ENCODE data around the gene SLC39A13. TPM values are rescaled to one million over a fixed set of nuclear protein-coding genes. Genes with fewer than 3 reads are reported as not detected.
A peak's percentile ranks its signal among the peaks of the same experiment; 100 is the strongest.

Gene SLC39A13
- total RNA-seq, 1 donor from 2014 or later, result 72.8 TPM

DNA sequence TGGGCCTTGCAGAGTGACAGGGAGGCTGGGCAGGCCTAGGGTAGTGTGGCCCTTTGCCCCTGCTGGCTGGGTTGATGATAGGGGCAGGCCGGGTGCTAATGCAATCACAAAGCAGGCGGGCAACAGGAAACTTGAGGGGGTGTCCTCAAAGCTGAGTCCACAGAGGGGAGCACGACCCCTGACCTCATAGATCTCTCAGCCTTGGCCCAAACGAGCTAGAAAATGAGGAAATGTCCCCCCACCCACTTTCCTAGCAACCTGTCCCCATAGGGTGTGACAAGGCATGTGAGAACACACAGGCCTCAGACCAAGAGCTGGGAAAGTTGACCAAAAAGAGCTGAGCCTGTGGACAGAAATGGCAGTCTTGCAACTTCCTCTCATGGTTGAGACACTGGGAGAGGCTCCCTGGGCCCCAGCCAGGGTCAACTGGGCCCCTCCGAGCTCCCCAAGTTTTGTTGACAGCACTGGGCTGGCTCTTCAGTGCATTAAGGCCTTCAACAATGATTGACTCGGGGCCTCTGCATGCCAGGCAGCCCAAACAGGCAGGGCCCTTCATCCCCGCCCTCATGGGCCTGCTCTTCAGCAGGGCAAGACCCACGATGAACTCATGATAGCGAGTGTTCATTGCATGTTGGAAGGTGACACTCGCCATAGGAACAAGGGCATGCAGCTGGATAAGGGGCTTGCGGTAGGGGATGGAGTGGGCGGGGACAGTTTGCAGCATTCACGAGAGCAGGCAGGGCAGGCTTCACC is 20.3 kb upstream of the SLC39A13 start:
- DNase-seq, result no peak

DNA sequence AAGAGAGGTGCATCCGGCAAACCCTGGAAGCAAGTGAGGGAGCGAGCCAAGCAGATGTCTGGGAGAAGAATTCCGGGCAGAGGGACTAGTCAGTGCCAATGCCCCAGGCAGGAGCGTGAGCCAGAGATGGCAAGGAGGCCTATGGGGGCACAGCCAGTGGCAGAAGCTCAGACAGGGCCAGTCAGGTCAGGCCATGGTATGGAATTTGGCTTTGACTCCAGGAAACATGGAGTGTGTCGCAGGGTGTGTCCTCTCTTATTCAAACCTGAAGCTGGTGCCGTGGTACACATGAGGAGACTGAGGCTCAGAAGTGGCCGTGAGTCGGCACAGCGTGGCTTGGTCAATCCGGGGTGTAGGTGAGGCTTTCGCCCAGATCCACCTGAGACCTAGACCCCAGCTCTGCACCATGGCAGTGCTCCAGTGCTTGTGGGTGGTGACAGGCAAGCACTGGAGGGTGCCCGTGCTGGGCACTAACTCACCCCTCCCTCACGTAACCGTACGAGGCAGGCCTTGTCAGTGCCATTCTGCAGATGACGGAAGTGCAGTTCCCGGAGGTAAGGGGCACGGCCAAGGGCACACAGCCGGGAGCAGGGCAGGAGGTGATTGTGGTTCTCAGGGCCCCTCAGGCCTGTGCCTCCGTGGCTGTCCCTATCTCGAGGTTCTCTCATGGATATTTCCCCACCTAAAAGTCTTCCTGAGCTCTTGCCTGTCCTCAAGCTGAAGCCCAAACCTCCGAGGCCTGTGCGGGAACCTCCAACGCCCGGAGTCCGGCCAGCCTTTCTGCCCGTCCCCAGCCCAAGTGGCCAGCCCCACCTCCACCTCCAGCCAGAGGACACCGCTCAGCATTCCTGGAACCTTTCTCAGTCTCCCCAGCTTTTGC is 19.5 kb upstream of the SLC39A13 start:
- DNase-seq, result no peak

DNA sequence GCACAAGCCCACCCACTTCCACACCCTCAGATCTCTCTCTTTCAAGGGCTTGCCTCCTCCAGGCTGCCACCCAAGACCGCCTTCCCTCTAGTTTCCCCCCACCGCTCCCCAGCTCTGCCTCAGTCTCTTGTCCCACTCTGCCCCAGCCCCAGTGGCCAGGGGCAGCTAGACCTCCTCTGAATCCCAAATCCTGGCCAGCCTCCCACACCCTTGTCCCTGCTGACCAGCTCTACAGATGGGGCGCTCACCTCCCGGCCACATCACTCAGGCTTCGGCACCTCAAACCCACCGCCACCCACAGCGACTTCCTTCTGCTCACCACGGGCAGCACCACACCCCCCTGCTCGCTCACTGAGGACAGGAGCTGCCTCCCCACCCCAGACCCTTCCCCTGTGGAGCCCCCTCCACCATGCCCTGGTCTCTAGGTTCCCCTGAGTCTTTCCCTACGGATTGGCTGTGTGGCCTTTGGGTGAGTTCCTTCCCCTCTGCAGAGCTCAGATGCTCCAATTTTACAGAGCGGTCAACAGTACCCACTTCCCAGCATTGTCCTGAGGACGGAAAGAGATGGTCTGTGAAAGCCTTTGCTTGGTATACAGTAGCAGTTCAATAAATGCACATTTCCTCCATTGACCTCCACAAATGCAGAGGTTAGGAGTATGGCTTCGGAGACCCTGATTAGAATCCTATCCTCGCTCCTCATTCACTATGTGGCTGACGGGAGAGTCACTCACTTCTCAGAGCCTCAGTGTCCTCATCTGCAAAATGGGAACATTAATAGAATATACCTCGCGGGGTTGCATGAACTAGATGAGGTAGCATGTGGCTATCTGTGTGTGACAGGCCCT is 18.6 kb upstream of the SLC39A13 start:
- DNase-seq, result no peak

DNA sequence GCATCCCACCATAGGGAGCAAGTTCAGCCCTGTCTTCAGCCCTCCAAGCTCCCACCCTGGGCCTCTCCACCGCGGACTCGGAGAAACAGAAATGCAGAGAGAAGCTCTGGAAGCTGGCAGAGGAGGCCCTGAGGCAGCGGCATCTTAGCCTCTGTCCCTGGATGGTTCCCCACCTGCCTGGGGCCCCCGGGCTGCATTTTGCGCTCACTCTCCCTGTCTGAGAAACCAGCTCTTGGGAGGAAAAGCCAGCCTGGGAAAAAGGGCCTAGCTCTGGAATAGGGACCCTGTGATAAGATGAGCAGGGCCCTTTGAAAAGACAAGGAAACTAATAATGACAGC is 18.0 kb upstream of the SLC39A13 start:
- DNase-seq, result no peak

DNA sequence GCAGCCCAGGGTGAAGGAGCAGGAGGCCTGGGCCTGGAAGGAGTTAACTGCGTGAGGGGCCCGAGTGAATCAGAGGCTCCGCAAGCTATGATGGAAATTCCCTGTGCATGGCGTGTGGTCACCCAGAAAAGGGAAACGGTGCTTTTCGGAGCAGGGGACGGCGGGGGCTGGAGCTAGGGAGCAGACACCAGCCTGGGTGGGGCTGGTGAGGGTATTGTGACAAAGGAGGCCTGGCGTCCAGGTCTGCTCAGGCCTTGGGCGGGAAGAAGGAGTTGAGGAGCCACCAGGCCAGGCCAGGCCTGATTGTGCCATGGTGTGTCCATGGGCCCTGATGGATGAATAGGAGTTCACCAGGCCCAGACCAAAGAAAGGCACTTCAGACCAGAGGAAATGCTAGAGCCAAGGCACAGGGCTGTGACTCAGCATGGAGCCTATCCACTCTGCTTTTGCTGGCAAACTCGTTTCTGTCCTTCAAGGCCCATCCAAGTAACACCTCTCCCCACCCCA is 17.3 kb upstream of the SLC39A13 start:
- DNase-seq, result no peak

DNA sequence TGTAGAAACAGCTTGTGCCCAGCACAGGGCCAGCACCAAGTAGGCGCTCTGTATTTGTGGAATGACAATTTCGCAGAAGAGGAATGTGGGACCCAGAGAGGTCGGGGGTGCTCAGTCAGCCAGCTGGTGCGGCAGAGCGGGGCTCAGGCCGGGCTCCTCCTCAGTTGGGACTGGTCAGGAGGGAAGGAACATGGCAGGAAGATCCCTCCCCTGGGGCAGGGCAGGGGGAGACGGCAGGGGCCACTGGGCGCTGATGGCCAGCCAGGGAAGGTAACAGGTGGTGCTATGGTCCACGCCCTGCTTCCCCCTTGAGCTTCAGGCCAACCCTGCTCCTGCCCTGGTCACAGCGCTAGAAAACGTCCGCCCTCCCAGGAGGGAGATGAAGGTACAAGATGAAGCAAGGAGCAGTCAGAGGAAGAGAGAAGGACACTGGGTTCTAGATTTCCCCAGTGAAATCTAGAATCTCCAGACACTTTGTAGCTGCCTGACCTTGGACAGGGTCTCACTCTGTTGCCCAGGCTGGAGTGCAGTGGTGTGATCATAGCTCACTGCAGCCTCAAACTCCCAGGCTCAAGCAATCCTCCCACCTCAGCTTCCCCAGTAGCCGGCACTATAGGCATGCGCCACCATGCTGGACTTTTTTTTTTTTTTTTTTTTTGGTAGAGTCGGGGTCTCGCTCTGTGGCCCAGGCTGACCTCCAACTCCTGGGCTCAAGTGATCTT is 16.5 kb upstream of the SLC39A13 start:
- no peak for DNase-seq

DNA sequence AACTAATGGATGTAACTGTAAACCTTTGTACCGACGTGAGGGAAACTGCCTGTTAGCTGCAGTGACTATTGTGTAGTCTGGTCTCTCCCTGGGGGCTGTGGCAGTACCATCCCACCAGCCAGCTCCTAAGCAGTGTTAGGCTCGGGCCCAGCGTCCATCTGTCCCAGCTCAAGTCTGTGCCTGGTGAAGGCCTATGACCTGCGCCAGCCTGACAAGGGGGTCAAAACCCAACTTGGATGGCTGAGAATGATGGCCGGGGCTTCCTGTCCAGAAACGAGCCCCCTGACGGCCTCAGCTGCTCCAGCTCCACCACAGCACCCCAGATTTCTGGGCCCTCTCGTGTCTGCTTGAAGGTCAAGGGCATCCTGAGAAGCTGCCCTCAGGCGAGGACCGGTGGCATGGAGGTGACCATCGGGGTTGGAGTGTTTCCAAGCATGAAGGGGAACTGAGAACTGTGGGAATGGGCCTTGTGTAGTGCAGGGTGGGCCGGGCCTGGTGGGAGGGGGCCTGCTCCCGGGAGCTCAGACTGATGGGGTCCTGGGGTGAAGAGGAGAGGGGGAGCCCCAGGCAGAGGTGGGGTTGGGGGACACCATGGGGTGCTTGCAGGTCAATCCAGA is 15.7 kb upstream of the SLC39A13 start:
- no peak for DNase-seq

DNA sequence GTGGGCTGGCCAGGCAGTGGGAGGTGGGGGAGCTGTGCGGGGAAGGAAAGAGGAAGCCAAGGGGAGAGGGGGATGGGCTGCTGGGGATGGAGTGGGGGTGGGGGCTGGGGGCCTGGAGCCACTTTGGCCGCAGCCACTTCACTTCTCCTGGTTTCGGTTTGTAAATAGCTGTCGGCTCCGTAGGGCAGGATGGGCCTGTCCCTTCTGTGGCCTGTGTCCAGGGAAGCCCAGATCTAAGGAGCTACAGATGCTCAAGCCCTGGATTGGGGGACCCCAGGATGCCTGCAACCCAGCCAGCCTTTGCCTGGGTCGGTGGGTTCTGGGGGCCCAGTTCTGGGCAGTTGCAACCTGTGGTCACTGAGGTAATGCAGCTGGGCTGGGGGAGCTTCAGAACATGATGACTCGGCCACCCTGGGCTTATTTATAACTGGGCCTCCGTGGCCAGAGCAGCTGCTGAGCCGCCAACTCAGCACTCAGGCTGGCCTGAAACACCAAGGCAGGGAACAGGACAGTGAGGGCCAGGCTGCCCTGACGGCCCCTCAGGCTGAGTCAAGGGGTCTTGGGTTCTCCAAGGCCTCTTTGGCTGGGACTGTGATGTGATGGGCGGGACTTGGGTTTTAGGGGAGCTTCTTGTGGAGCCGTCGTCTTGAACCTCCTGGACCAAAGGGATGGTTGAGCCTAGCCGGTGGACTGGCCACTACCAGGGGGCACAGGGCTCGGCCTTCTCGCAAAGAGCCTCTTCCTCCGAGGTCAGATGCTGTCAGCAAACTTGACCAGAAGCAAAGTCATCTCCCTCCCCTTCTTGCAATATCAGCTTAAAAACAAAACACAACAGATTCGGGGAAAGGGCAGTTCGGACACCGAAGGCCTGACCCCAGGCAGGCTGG is 15.0 kb upstream of the SLC39A13 start:
- peak; percentile 58 for DNase-seq

DNA sequence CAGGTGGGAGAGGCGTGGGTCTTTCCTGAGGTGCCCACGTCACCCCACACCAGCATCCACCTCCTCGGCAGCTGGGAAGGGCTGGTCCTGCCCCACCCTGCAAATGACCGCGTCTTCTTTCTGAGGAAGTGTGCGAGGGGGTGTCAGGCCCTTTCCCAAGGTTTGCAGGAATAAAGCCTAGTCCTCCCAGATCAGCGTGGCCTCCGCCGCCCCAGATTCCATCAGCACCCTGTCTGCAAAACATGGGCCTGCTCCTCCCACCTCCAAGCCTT is 14.4 kb upstream of the SLC39A13 start:
- no peak for DNase-seq

DNA sequence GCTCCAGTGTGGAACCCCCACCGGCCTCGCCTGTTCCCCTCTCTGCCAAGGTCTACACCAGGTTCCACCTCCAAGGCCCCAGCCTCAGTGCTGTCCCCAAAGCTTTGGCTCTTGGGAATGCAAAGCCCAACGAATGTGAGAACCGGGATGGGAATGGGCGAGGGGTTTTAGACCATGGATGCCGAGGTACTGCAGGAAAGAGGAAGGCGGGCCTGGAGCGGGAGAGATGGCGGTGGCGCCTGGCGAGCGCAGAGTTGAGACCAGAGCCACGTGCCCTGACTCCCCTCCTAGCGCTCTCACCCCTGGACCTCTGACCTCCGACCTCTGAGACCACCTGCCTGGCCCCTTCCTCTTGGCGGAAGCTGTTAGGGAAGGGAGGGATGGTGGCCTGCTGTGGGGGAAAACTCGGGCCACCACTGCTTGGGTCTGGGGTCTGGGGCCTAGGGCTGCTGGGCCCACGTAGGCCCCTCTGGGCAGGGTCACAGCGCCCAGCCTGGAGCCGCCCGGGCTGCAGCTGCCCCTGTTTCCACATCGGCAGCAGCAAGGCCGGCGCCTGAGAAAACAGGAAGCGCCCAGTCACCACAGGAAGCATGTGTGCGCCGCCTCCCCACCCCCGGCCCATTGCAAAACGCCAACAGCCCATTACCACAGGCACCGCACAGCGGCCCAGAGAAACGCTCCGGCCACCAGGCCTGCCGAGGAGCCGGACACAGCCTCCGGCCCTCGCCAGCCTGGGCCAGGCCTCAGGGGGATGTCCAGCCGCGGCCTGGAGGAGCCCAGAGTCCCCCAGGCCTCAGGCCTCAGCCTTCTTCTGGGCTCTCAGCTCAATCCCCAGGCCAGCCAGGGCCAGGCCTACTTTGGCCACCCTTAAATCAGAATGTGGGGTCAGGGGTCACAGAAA is 13.8 kb upstream of the SLC39A13 start:
- DNase-seq, result peak; percentile 96

DNA sequence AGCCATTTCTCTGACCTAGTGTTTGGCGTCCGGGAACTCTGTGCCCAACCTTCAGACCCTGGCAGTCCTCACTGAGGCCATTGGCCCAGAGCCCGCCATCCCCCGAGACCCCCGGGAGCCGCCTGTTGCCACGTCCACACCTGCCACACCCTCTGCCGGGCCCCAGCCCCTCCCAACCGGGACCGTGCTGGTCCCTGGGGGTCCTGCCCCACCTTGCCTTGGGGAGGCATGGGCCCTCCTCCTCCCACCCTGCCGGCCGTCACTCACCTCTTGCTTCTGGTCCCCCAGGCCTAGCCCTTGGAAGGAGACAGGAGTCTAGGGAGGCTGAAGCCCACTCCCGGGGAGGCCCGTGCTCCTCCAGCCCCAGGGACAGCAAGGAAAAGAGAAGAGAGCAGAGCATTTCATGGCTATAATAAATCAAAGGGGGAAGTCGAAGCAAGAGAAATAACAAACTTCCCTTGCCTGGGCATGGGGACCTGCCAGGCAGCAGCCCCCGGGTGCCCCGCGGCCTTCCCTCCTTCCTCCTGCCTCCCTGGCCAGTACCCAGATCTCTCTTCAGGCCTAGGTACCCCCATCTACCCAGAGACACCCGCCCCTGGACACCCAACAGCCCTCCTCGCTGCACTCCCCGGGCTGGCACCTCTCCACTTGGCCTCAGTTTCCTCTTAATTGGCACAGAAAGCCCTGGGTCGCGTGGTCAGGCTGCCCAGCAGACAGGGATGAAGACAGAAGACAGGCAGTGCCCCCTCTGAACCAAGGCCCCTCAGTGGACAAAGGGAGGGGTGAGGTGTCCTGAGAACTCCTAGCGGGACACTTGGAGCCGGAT is 13.0 kb upstream of the SLC39A13 start:
- DNase-seq, result no peak

DNA sequence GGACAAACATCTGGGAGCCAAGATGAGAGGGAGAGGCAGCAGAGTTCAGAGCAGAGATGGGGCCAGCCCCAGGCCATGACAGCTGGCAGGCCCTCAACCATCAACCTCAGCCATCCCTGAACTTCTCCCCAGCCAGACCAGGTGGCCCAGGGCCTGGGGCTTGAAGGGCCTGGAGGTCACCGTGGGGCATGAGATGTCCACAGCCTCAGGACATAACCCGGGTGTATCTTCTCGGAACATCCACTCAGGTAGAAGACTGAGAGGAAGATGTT is 12.4 kb upstream of the SLC39A13 start:
- DNase-seq, result no peak

DNA sequence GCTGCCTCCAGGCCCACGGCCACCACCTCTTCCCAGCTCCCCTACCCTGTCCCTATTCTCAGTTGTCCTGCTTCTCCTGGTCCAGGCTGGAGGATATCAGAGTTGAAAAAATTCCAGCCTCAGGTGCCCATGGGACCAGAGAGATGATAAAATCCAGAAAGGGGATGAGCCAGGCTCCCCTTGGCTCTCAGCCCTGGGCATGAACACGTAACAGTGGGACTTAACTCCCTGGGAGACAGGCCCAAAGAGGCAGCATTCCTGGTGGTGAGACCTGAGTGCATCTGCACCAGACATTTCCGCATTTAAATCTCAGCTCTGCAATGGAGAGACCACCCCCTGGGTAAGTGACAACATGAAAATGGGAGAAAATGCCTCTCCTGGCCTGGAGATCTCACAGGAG is 10.4 kb upstream of the SLC39A13 start:
- DNase-seq, result no peak

DNA sequence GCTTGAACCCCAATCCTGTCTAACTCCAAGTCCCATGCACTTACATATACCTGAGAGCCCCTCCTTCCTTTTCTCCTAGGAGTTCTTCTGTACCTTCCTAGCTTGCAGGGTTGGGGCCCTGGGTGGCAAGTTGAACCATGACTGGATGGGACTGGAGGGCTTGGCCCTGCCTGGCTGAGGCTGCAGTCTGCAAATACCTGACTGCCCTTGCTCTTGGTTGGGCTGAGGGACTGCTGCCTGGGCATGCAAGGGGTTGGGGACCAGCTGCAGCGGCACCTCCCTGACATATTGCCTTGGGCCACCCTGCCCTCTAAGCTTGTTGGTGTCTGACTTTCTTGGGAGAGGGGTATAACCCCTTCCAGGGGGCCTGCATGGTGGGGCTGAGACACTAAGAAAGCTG is 9.8 kb upstream of the SLC39A13 start:
- no peak for DNase-seq

DNA sequence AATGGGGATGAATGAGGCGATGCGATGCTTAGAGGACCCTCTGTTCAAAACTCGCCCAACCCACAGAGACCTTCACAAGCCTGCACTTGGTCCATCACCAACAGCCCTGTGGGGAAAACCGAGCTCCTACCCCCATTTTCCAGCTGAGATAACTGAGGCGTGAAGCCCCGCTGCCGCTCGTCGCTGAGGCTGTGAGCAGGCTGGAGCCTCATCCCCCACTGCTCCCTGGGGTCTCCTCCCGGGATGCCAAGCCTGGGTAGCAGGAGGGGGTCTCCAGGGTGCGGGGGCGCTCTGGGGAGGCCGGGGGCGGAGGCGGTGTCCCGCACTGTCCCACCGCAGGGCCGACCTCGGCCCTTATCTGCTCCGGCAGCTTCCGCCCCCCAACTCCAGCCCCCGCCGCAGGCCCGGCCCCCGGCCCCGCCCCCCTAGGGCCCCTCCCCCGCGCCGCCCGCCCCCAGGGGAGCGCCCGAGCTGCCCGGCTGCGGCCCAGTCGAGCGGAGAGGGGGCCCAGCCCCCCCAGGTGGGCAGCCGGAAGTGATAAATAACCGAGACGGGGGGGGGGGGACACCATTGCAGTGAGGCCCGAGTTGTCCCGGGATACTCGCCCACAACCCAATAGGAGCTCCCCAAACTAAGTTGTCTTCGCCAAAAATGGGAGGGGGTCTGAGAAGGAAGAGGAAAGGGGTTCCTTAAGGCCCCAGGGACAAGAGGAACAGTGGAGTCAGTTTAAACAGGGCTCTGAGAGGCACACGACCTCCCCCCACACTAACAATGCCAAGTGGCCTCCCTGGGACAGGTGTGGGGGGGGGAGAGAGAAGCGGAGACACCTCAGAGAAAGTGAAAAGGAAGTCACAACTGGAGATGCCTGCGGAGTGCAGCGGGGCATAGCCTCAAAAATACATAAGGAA is 8.3 kb upstream of the SLC39A13 start:
- DNase-seq, result peak; percentile 40

DNA sequence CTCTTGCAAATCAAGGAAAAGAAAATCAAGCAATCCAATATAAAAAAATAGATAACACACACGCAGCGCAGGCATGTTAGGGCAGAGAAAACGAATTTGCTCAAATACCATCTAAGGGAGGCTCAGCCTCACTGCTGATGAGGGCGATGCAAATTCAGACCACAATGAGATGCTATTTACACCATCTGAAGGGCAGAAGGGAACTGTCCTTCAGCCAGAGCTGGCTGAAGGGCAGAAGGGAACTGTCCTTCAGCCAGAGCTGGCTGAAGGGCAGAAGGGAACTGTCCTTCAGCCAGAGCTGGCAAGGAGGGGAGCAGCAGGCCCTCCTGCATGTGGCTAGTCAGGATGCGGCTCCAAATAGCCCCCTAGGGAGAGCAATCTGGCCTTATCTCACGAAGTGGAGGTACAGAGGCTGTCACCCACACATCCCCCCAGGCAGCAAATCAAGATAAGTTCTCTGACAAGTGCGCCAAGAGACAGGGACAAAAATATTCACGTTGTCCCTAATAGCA is 7.6 kb upstream of the SLC39A13 start:
- no peak for DNase-seq

DNA sequence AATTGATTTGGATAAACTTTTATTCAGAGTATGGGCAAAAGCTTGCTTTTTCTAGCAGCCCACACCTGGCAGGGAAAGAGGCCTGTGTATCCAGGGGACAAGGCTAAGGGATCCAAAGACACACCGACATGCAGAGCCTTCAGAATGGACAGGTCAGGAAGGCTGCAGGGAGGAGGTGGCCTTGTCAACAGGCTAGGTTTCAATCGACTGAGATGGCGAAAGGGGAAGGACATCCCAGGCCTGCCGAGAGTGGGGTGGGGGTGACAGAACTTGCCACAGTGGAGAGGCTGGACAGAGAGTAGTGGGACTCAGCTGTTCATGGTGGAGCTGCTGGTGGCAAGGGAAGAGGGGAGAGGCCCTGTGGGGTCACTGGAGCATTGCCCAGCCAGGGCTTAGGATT is 5.3 kb upstream of the SLC39A13 start:
- DNase-seq, result no peak

DNA sequence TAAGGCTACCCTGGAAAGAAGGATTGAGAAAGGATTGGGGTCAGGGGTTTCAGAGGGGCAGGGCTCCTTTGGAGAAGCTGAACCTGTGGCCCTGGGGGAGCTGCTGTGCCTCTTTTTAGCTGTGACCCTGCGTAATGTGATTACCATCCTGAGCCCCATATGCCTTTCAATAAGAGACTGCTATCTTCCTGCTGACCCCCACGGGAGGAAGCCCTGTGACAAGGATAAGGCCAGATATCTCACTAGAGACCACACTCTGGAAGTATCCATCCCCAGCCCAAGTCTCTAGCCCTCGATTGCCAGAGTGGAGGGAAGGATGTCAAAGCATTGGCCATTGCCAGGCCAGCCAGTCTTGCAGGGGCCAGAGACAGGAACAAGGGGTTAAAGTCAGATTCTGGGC is 4.8 kb upstream of the SLC39A13 start:
- DNase-seq, result no peak
